ENCODE data around the gene ARCN1.

The ARCN1 gene

DNA sequence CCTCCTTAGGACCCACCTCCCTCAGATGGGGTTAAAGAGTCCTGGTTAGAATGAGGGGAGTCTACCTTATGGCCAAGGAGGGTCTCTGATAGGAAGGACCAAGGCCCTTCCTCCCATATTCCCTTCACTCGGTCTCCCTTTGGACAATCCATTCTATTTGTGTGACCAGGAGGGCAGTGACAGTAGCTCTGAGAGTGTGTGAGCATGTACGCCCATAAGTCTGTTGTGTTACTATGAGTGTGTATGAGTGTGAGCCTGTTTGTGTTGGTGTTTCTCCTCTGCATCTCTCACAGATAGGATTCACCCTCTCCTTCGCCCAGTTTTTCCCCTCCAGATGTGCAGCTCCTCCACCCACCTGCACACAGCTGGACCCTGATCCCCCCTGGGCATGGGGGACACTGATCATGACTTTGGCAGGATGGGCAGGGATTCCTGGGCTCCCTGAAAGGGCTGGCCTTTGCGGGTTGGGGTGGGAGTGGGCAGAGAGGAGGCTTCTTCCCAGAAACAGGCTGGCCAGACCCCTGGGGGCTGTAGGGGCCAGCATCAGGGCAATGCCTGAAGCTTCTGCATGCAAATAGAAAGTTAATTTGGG lies 49.7 kb downstream of the ARCN1 start:
- no peak for DNase-seq (ENCODE audit: low read depth)

DNA sequence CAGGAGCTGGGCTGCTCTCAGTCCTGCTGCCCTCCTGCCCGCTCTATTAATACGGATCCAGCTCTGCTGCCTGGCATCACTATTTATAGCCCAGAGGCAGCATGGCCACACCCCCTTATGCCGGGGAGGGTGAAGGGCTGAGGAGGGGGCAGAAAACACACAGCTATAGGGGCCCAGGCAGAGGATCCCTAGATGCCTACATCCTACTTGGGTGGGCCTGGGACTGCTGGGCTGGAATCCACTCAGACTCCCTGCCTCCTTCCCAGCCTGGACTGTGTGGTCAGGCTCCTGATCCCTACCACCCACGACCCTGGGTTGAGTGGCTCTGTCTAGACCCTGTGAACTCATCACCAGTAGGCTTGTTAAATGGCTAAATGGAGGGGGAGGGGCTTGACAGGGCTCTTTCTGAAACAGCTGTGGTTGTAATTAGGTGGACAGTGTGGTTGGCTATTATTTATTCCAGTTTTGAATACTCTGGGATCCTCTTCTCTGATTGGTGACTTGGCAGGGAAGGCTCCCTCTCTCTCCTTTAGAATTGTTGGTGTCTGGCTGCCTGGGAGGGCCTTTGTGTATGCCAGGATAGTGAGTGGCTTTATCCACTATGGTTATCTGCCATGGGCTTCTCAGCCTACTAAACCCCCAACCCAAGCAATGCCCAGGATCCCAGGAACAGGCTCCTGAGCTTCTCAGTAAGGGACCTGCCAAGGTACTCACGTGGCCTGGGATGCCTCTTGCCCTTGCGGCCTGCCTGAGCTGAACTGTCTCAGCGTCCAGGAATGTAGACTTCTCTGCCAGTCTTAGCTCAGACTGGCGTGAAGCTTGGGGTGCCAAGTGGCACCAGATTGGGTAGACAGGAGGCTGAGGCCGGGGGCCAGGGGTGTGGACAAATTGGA lies 50.4 kb downstream of the ARCN1 start:
- DNase-seq (ENCODE audit: low read depth), result no peak

DNA sequence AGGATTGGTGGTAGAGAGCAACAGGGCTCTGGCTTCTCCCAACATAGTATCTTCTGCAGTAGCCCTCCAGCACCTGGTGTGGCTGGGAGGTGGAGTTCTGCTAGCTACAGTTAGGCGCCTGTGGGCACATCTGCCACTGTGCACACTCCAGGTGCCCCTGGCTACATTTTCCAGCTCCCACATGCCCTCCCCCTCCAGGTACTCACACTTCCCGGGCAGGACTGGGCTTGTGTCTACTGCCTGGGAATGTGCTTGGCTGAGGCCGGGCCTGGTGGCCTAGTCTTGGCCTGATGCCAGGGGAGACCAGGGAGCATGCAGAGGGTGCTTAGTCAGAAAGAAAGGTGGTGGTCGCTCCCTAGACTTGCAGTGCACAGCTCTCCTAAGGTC lies 51.1 kb downstream of the ARCN1 start:
- no peak for DNase-seq (ENCODE audit: low read depth)

DNA sequence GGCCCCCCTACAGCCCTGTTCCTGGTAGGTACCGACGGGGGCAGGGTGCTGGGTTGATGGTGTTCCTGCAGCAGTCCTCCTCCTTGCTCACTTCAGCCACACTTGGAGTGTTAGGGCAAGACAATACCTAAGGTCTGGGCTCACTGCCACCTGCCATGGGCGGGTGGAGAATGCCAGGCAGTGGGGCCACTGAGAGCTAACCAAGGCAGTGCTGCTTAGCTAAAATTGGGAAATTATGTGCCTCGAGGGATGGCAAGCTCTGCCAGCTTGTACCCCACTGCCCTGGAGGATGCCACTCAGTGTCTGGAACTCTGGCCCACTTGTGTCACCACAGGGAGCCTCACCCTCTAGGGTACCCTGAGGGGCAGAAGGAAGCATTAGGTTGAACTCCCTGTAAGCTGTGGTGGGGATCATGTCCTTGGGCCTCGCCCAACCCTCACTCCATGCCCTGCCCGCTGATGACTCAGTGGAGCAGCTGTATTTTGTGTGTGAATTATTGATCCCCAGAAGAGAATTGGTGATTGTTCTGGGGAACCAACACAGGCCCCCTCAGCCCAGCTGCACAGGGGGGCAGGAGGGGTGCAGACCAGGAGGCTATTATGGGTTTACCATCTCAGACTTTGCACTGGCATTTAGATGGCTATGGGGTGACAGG lies 53.0 kb downstream of the ARCN1 start:
- DNase-seq (ENCODE audit: low read depth), result no peak

GRCh38 chr11:118625976-118626375 lies 53.8 kb downstream of the ARCN1 start:
- no peak for DNase-seq (ENCODE audit: low read depth)

DNA sequence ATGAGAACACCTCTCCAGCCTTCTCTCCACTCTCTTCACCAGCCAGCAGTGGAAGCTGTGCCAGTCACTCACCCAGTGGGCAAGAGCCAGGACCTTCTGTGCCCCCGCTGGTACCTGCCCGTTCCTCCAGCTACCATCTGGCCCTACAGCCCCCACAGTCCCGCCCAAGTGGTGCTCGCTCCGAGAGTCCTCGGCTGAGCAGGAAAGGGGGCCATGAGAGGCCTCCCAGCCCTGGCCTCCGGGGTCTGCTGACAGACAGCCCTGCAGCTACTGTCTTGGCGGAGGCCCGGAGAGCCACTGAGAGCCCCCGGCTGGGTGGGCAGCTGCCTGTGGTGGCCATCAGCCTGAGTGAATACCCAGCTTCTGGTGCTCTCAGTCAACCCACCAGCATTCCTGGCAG lies 55.4 kb downstream of the ARCN1 start:
- DNase-seq (ENCODE audit: low read depth), result no peak

GRCh38 chr11:118628031-118628430 lies 55.8 kb downstream of the ARCN1 start:
- no peak for DNase-seq (ENCODE audit: low read depth)

GRCh38 chr11:118628432-118628831 lies 56.2 kb downstream of the ARCN1 start:
- no peak for DNase-seq (ENCODE audit: low read depth)

DNA sequence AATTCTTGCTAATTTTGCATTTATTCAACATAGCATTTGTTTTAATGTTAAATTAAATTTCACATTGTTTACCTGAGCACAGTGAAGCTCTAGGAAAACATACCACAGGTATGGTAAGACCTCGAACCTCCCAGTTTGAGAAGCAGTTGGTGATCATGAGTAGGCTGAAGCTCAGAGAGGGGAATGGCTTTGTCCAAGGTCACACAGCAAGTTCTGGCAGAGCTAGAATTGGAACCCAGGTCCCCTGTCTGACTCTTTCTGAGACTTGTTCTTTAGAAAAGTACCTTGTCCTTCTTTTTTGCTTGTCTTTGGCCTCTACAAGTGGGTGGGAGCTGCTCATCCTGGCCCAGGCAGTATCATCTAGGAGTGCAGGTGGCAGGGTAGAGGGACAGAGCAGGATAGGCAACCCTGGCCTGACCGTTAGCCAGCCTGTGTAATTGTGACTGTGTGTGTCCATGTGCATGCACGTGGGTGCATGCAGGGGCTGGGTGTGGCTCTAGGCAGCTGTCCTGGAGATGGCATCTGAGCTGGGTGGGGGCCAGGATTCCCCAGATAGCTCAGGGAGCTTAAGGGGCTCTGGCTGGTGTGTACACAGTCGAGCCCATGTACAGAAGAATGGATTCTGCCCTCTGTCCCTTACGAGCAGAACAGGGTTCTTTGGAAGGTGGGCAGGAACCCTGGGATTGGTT lies 56.8 kb downstream of the ARCN1 start:
- DNase-seq (ENCODE audit: low read depth), result no peak

- no peak for DNase-seq (ENCODE audit: low read depth)
Measured at GRCh38 chr11:118629761-118630661, 57.8 kb downstream of the ARCN1 start.

DNA sequence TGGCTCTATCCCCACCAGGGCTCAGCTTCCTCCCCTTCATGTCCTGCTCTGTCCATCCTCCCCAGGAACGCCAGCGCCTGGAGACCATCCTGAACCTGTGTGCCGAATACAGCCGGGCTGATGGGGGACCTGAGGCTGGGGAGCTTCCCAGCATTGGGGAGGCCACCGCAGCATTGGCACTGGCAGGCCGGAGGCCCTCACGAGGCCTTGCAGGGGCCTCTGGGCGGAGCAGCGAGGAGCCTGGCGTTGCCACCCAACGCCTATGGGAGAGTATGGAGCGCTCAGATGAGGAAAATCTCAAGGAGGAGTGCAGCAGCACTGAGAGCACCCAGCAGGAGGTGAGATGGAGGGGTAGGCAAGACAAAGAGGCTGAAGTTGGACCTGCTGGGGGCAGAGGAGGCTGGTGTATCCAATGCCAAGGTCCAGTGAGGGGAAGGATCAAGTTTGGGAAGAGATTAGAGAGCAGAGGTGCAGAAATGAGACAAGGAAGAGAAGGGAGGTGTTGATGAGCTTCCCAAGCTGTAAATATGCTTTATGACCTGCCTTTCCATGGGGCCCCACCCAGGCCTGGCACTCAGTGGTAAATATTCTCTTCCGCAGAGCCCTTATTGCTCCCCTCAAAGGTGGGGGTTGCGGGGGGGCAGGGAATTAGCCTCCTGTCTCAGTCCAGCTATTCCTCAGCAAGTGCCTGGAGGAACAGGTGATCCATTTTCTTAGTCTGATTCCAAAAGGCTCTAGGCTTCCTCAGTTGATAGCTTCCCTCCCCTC lies 59.1 kb downstream of the ARCN1 start:
- no peak for DNase-seq (ENCODE audit: low read depth)

GRCh38 chr11:118632577-118633318 lies 60.5 kb downstream of the ARCN1 start:
- DNase-seq (ENCODE audit: low read depth), result no peak

- DNase-seq (ENCODE audit: low read depth), result no peak
Measured at GRCh38 chr11:118633319-118633690, 61.1 kb downstream of the ARCN1 start.

DNA sequence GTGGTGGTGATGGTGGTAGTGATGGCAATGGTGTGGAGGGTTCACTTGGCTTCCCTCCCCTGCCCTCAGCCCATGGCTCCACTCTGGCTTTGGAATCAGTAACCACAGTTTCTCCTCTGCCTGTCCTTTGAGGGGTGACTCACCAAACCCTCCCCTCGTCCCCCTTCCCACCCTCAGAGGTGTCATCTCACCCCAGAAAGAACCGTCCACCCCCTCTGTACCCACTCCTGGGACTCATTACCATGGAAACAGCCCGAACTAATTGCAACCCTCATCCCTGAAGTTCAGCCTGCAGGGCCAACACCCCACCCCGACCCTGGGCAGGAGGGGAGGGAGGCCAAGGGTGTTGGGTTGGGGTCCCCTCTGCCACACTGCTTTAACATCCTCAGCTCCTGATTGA lies 61.8 kb downstream of the ARCN1 start:
- DNase-seq (ENCODE audit: low read depth), result no peak

DNA sequence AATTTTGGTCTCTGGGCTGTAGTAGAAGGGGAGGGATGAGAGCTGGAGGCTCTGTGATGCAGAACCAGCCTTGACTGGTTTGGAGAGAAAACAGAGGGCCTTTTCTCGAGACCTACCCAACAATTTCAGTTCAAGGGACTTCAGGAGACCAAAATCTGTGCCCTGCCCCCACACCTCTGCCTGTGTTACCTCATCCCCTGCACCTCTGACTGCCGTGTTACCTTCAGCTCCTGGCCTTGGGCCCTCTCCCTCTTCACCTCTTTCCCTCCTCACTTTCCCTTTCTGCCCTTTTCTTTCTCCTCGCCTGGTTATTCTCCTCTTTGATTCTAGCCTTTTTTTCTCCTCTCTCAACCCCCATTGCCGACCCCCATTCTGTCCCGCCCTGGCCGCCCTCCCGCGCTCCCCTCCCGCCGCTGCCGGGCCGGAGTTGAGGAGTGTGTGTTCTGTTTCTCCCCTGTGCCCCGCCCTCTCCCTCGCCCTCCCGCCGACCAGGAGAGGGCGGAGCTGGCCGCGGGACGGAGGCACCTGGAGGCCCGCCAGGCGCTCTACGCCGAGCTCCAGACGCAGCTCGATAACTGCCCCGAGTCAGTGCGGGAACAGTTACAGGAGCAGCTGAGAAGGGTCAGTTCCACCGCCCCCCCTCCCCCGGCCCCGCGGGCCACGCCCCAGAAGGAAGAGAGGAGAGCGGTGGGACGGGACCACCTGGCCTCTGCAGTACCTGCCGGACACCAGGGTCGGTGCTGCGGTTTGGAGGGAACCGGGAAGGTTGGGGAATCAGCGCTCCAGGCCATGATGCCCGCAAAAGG lies 62.4 kb downstream of the ARCN1 start:
- DNase-seq (ENCODE audit: low read depth), result no peak

GRCh38 chr11:118635237-118635591 lies 63.0 kb downstream of the ARCN1 start:
- DNase-seq (ENCODE audit: low read depth), result no peak

DNA sequence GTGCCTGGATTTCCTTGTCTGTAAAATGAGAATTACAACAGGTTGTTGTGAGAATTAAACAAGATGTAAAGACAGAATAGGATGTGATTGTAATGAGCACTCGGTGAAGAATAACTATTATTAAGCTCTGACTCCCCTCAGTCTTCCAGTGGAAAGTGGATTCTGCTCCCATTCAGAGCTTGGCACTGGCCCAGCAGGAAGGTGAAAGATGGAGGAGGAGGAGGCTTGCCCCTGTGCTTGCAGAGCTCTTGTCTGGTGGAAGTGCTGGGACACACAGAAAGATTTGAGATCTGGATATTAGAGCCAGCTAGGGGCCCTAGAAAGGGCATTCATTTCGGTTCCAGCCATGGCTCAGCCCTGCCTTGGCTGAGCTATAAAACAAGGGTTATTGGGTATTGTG lies 63.4 kb downstream of the ARCN1 start:
- no peak for DNase-seq (ENCODE audit: low read depth)

GRCh38 chr11:118636569-118637290 lies 64.5 kb downstream of the ARCN1 start:
- DNase-seq (ENCODE audit: low read depth), result no peak

GRCh38 chr11:118638726-118639125 lies 66.5 kb downstream of the ARCN1 start:
- DNase-seq (ENCODE audit: low read depth), result no peak

All from activated T-helper 9 cell treated with anti-CD3 and anti-CD28 coated beads, Interleukin-2, amount 50 U/mL, for 16 hours (primary cell).